Activated T-helper 1 cell treated with anti-CD3 and anti-CD28 coated beads, Interleukin-12 subunit alpha, Interleukin-12 subunit beta, Interleukin-2, Interleukin-4 antibody, amounts not matched to agents 30 ng/mL and 10 ng/mL and 1 ng/mL, durations not matched to agents 14 hours and 24 hours and 36 hours (primary cell): ENCODE measurements around the gene SLC9A5. TPM values are rescaled to one million over a fixed set of nuclear protein-coding genes. Genes with fewer than 3 reads are reported as not detected.

Experiments used
- DNase-seq: peaks from one replicate; pipeline ENCODE4 v3.0.0; 2021; ENCODE audit warnings: low spot score
- H3K27ac Mint-ChIP-seq: one replicate; pipeline ENCODE4 v1.8.0; 2021; ENCODE audit warnings: mild to moderate bottlenecking, mixed read lengths
- H3K27me3 Mint-ChIP-seq: one replicate; pipeline ENCODE4 v1.8.0; 2022; ENCODE audit warnings: mild to moderate bottlenecking, moderate library complexity, mixed read lengths; ENCODE audit not compliant: insufficient read depth
- H3K36me3 Mint-ChIP-seq: one replicate; pipeline ENCODE4 v1.8.0; 2021; ENCODE audit warnings: low read depth, mixed read lengths
- H3K4me1 Mint-ChIP-seq: one replicate; pipeline ENCODE4 v1.8.0; 2021; ENCODE audit warnings: low read depth, mixed read lengths
- H3K4me3 Mint-ChIP-seq: one replicate; pipeline ENCODE4 v1.8.0; 2021; ENCODE audit warnings: mild to moderate bottlenecking, moderate library complexity, mixed read lengths
- H3K9me3 Mint-ChIP-seq: one replicate; pipeline ENCODE4 v1.8.0; 2021; ENCODE audit warnings: mixed read lengths
- intact Hi-C: fragments of 100-400 bp; cut with micrococcal nuclease; formaldehyde crosslinking; loops from one replicate; pipeline ENCODE4 v1.15.1; 2024
- total RNA-seq: library from RNA; stranded (reverse); gene quantifications from 2 replicates; pipeline ENCODE4 v1.2.3, GENCODE V29; 2022

SLC9A5 gene
- total RNA-seq, 1 donor from 2014 or later = 5.1 TPM

DNA sequence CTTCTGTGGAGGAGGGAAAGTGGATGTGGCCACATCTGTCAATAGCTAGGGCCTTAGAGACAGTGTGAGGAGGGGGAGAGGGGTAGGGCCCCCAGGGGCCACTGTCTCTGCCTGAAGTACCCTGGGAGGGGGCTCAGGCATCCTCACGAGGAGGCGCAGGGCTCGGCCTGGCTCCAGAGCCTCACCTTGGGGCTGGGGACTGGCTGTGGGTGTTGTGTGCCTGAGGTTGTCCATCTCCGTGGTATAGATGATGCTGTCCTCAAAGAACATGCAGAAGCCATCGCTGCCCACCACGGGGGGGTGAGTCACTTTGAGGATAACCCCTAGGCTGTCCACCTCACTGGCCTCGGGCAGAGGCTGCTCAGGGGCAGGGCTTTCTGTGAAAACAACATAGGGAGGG, 42.7 kb downstream of the SLC9A5 start:
- intact Hi-C loops = no loop called here
- Mint-ChIP-seq H3K36me3 (no peaks in the 10 kb centered on the region), H3K4me3 (no peak overlapping the region), H3K27ac (no peak overlapping the region), H3K4me1 (no peaks in the 10 kb centered on the region), H3K9me3 (no peaks in the 10 kb centered on the region), H3K27me3 (no peaks in the 10 kb centered on the region)
- no peak for DNase-seq

DNA sequence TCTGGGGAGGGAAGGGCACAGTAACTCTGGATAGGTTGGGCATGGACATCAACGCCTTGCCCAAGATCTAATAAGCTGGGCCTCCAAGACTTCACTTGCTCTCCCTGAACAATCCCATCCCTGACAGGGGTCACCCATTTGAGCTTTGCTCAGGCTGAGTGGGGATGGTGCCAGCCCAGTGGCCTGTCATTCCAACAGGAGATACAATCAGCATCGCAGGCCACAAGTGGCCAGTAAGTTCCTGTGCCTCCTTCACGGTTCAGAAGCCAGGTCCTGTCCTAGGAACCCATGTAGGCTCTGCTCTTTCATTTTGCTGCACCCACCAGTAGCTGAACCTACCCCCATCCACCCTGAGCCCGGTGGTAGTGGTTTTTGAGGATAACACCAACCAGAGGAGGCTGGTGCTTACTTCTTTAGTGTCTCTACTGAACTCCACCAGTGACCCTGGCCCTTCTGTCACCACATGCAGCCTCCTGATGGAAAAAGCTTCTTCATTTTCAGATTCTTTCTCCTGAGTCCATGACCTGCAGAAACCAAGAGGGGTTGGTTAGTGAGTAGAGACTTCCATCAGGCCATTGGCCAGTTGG, 45.5 kb downstream of the SLC9A5 start:
- H3K9me3 Mint-ChIP-seq = no peaks in the 10 kb centered on the region
- intact Hi-C loops = no loop called here
- H3K27ac Mint-ChIP-seq = no peak overlapping the region
- H3K4me1 Mint-ChIP-seq = no peaks in the 10 kb centered on the region
- no peak for DNase-seq
- H3K4me3 Mint-ChIP-seq = no peak overlapping the region
- H3K36me3 Mint-ChIP-seq = no peaks in the 10 kb centered on the region
- peaks cover 2% of the 10 kb centered on the region for H3K27me3 Mint-ChIP-seq

DNA sequence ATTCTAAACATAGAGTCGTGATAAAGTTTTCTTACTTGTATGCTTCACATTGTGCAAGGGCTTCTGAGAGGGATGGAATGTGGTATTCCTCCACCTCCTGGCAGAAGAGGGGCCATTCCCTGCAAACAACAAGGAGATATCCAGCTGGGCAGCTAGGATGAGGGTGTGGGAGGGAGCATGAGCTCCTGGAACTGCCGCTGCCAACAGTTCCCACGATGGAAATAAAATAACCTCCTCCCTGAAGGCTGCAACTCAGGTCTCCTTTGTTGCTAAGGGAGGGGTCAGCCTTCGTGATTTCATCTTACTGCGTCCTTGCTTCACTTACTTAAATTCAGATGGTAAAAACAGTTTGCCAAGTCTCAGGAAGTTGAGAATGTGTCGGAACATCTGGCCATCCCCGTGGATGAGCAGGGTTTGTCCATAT, 46.2 kb downstream of the SLC9A5 start:
- Mint-ChIP-seq H3K27ac (no peak overlapping the region), H3K36me3 (no peaks in the 10 kb centered on the region), H3K4me3 (no peak overlapping the region), H3K4me1 (no peaks in the 10 kb centered on the region), H3K27me3 (peaks cover 2% of the 10 kb centered on the region), H3K9me3 (no peaks in the 10 kb centered on the region)
- intact Hi-C loops = no loop called here
- no peak for DNase-seq

DNA sequence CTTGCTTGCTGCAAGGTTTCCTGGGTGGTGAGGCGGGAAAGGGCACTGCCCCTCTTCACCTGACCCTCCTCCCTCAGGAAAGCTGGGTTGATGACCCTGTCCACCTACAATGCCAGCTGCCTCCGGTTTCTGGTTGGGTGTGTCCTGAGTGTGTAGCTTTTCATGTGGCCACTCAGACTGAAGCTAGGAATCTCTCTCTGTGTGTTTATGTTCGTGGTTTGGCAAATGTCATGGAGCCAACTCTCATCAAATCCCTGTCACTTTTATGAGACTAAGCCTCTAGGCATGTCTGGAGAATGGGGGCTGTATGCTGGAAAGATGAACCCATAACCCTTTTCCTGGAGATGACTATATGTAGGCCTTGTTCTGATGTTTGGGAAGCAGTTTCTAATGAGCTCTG, 47.6 kb downstream of the SLC9A5 start:
- Mint-ChIP-seq H3K4me1 (no peaks in the 10 kb centered on the region), H3K27me3 (peaks cover 2% of the 10 kb centered on the region), H3K4me3 (no peak overlapping the region), H3K27ac (no peak overlapping the region), H3K9me3 (no peaks in the 10 kb centered on the region), H3K36me3 (no peaks in the 10 kb centered on the region)
- intact Hi-C loops = no loop called here
- no peak for DNase-seq

DNA sequence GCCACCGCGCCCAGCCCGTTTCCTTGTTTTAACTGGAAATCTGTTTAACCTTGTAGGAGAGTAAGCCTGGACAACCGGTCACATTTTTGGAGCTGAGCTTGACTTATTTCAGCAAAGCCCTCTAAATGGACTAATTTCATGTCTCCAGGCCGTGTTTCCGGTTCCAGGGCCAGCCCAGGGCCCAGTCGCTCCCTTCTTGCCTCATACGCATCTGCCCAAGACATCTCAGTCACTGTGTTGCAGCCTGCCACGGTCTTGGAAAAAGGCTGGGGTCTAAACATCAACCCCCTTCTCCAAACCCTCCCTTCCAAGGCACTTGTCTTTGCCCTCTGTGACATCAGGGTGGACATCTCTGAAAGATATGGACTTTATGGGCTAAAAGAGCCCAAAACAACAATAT, 49.5 kb downstream of the SLC9A5 start:
- Mint-ChIP-seq H3K27me3 (peaks cover 2% of the 10 kb centered on the region), H3K9me3 (no peaks in the 10 kb centered on the region), H3K4me3 (no peak overlapping the region), H3K27ac (no peak overlapping the region), H3K36me3 (no peaks in the 10 kb centered on the region), H3K4me1 (no peaks in the 10 kb centered on the region)
- intact Hi-C loops = no loop called here
- DNase-seq = no peak

DNA sequence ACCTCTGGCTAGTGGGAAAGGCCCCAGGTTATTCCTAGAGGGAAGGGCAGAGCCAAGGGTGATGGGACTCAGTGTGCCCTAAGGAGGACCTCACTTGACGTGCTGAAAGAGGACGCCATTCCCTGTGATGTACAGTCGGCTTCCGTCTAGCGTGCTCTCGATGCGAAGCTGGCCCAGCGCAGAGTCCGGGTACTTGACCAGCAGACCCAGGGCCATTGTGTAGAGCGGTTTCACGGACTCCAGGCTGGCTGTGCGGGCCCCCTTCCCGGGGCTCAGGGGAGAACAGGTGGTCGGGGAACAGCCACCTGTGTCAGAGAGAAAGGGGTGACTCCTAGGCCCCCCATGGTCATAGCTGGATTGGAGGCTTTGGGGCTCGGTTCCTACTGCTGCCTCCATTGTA, 50.5 kb downstream of the SLC9A5 start:
- Mint-ChIP-seq H3K4me1 (peaks cover 5% of the 10 kb centered on the region), H3K9me3 (no peaks in the 10 kb centered on the region), H3K4me3 (no peak overlapping the region), H3K27me3 (peaks cover 2% of the 10 kb centered on the region), H3K36me3 (no peaks in the 10 kb centered on the region), H3K27ac (no peak overlapping the region)
- no peak for DNase-seq
- intact Hi-C loops = no loop called here

DNA sequence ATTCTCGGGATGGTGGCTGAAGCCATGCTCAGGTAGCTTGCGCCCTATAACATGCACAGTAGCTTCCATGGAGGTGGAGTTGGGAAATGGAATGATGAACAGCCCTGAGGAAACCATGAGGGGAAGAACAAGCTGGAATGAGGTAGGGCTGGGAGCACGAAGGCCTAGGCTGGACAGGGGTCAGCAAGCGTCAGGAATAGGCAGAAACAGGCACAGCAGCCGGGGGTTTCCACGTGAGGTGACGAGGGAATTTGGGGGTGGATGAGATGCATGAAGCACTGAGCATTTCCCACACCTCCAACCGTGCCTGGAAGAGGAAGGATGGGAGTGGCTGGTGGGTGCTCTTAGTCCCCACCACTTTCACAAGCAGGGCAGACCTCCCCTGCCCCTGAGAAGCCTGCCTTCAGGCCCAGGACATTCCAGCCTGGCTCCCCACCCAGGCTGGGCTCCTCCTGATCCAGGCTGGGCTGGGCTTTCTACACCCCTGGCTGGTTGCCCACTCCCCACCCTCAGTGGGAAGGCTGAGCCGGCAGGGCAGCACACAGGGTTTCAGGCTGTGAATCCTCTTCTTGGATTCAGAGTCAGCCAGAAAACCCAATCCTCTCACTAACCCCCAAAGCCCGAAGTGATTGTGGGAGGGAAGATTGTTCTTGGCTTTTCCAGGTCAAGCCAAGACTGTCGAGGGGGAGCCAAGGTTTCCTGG, 52.5 kb downstream of the SLC9A5 start:
- Mint-ChIP-seq H3K27ac (no peak overlapping the region), H3K27me3 (peaks cover 2% of the 10 kb centered on the region), H3K4me1 (peaks cover 5% of the 10 kb centered on the region), H3K9me3 (no peaks in the 10 kb centered on the region), H3K36me3 (no peaks in the 10 kb centered on the region), H3K4me3 (no peak overlapping the region)
- intact Hi-C loops = no loop called here
- no peak for DNase-seq

DNA sequence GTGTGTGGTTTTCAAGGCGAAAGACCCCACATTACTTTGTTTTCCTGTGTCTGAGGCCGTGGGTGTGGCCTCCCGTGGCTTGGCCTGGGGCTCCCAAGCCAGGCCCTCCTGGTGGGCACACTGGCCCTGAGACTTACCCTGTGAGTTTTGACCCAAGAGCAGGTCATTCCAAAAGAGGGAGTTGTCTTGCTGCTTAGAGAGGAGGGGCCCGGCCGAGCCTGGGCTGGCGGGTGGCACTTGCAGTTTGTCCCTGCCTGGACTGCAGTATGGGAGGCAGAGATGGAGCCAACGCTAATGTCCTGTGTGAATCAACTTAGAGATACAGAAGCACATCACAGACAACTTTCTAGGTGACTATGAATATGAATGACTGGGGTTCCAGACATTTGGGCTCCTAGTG, 53.3 kb downstream of the SLC9A5 start:
- Mint-ChIP-seq H3K27me3 (peaks cover 2% of the 10 kb centered on the region), H3K9me3 (no peaks in the 10 kb centered on the region), H3K4me3 (no peak overlapping the region), H3K27ac (no peak overlapping the region), H3K36me3 (no peaks in the 10 kb centered on the region), H3K4me1 (peaks cover 5% of the 10 kb centered on the region)
- intact Hi-C loops = no loop called here
- no peak for DNase-seq

DNA sequence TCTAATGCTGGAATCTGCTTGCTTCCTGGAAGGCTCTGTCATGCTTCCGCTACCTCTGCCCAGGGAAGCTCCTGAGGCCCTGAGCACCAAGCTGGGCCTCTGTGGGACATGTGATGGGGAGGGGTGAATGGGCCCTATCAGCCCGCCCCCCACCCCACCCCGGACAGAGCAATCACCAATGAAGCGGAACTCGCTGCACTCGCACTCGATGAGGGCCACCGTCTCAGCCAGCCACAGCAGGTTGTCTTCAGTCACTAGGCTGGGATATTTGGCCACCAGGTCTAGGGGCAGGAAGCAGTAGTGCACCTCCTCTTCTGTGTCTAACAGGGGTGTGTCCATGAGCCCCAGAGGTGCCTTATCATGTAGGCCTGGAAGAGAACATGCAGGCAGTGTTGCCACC, 54.2 kb downstream of the SLC9A5 start:
- H3K9me3 Mint-ChIP-seq = no peaks in the 10 kb centered on the region
- no peak overlapping the region for H3K27ac Mint-ChIP-seq
- intact Hi-C loops = no loop called here
- no peaks in the 10 kb centered on the region for H3K36me3 Mint-ChIP-seq
- H3K4me1 Mint-ChIP-seq = peaks cover 5% of the 10 kb centered on the region
- no peak overlapping the region for H3K4me3 Mint-ChIP-seq
- H3K27me3 Mint-ChIP-seq = no peaks in the 10 kb centered on the region
- no peak for DNase-seq

DNA sequence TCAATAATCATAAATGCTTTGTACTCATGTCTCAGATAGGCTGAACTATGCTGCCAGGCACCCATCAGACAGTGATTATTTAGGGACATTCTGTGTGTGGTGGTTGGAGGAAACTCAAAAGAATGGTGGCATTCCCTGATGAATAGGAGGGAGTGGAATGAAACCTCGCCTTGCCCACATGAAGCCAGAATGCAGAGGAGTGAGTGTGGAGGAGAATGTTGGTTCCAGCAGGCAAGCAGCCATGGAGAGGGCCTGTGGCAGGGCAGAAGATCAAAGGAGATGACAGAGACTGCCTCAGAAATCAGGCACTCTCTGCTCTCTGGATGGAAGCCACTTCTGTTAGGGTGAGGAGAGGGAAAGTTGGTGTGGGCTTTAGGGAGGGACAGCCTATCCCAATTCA, 55.2 kb downstream of the SLC9A5 start:
- H3K9me3 Mint-ChIP-seq = no peaks in the 10 kb centered on the region
- intact Hi-C loops = no loop called here
- no peaks in the 10 kb centered on the region for H3K36me3 Mint-ChIP-seq
- no peak for DNase-seq
- H3K4me3 Mint-ChIP-seq = no peak overlapping the region
- peaks cover 12% of the 10 kb centered on the region for H3K4me1 Mint-ChIP-seq
- peak overlapping the region; percentile 31 for H3K27ac Mint-ChIP-seq
- H3K27me3 Mint-ChIP-seq = no peaks in the 10 kb centered on the region

DNA sequence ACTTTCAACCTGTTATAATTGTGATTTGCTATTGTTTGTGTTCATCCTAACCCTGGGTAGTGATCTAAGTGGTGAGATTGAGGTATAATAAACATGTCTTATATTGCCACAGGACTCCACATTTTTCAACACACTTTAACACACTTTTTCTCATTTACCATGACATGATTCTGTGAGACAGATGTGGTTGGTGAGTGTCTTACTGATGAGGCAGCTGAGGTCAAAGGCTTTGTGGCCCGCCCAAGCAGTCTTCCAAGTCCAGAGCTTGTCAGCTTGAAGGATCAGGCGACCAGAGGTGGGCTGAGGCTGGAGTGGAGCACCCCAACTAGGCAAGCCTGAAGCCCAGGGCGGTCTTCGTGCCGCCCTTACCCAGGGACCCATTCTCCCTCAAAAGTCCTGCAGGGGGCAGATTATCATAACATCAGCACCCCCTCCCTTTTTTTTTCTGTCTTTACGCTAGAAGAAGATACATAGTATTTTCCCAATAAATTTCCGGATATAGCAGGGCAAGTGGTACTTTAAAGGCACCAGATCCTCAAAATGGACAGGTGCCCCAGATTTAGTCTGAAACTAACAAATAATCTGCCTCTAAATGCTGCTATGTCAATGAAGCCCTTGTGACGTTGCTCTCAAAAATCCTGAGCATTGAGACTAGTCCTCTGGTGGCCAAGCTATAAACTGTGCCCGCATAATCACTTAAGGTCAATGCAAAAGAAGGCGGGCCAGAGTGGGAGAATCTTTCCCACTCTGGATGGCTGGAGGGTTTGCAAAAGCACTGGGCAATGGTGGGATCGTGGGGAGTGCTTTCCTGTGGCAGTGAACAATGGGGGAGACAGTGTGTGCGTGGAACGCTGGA, 56.7 kb downstream of the SLC9A5 start:
- no peak for DNase-seq
- Mint-ChIP-seq H3K36me3 (no peaks in the 10 kb centered on the region), H3K27ac (no peak overlapping the region), H3K4me3 (no peak overlapping the region), H3K27me3 (no peaks in the 10 kb centered on the region), H3K9me3 (no peaks in the 10 kb centered on the region), H3K4me1 (peaks cover 26% of the 10 kb centered on the region)
- intact Hi-C loops = no loop called here

DNA sequence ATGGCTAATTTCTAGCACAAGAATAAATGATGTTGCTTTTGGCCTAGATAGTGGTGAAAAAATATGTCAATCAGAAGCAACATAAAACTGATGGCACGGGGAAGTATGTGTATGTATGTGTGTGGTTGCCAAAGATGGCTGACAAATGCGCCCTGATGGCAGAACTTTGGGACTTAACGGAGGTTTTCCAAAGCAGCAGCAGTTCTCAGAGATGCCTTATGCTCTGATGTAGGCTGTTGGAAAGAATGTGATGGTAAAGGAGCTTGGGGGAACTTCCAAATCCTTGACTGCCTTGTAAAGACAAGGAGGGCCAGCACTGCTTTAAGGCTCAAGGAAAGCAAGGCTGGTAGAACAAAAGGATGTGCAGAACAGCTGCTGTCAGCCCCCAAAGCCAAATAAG, 61.8 kb downstream of the SLC9A5 start:
- no peak overlapping the region for H3K4me3 Mint-ChIP-seq
- peaks cover 2% of the 10 kb centered on the region for H3K36me3 Mint-ChIP-seq
- no peaks in the 10 kb centered on the region for H3K27me3 Mint-ChIP-seq
- H3K9me3 Mint-ChIP-seq = no peaks in the 10 kb centered on the region
- no peak for DNase-seq
- H3K27ac Mint-ChIP-seq = peak overlapping the region; percentile 98
- intact Hi-C loops = loop anchor here (5.0 kb wide), 1 partner anchor 118 kb away; the partner anchor contains the start of genes E2F4 and EXOC3L1
- peaks cover 45% of the 10 kb centered on the region for H3K4me1 Mint-ChIP-seq
